HepG2 (cell line): ENCODE results near the gene GPX5. TPM values are rescaled to one million over a fixed set of nuclear protein-coding genes. Genes with fewer than 3 reads are reported as not detected.

Source experiments
- BORCS8-MEF2B ChIP-seq: sonication (generic); formaldehyde crosslinking; IDR thresholded peaks from 2 replicates; pipeline ENCODE4 v1.8.0; 2022; ENCODE audit warnings: mild to moderate bottlenecking, missing genetic modification reagents
- CC2D1A ChIP-seq: sonication (generic); formaldehyde crosslinking; IDR thresholded peaks from 2 replicates; pipeline ENCODE4 v1.8.1; 2023; ENCODE audit warnings: mild to moderate bottlenecking, missing genetic modification reagents
- CHD4 ChIP-seq: fragments of 200-600 bp; sonication (generic); IDR thresholded peaks from 2 replicates; pipeline ENCODE4 v1.7.0; 2017; ENCODE audit warnings: mild to moderate bottlenecking, low read length, borderline replicate concordance
- HNF1B ChIP-seq: sonication (generic); formaldehyde crosslinking; IDR thresholded peaks from 2 replicates; pipeline ENCODE4 v1.5.1; 2020; ENCODE audit warnings: mild to moderate bottlenecking, moderate library complexity, missing genetic modification reagents
- IKZF5 ChIP-seq: IDR thresholded peaks from 2 replicates; pipeline ENCODE4 v1.6.1; 2018; ENCODE audit warnings: missing genetic modification reagents, mild to moderate bottlenecking, missing compliant biosample characterization
- IRF2 ChIP-seq: IDR thresholded peaks from 2 replicates; pipeline ENCODE4 v1.6.1; 2018; ENCODE audit warnings: missing genetic modification reagents, missing compliant biosample characterization
- MBNL3 ChIP-seq: fragments of 250-450 bp; sonication (Bioruptor Pico); conservative IDR thresholded peaks from 2 replicates; pipeline ENCODE4 v1.8.0; 2022; ENCODE audit warnings: mild to moderate bottlenecking, inconsistent platforms
- MXI1 ChIP-seq: IDR thresholded peaks from 3 replicates; pipeline ENCODE4 v1.6.1; 2012; ENCODE audit warnings: low read depth, low read length, inconsistent platforms, borderline replicate concordance
- PITX1 ChIP-seq: sonication (generic); formaldehyde crosslinking; IDR thresholded peaks from 2 replicates; pipeline ENCODE4 v1.5.1; 2020; ENCODE audit warnings: mild to moderate bottlenecking, missing genetic modification reagents
- SALL1 ChIP-seq: sonication (generic); formaldehyde crosslinking; IDR thresholded peaks from 2 replicates; pipeline ENCODE4 v1.8.0; 2022; ENCODE audit warnings: mild to moderate bottlenecking, missing genetic modification reagents
- SP5 ChIP-seq: IDR thresholded peaks from 2 replicates; pipeline ENCODE4 v1.6.1; 2016; ENCODE audit warnings: low read depth, borderline replicate concordance
- STAG1 ChIP-seq: sonication (generic); formaldehyde crosslinking; IDR thresholded peaks from 2 replicates; pipeline ENCODE4 v1.4.0; 2020; ENCODE audit warnings: missing genetic modification reagents
- TFDP2 ChIP-seq: sonication (generic); formaldehyde crosslinking; IDR thresholded peaks from 2 replicates; pipeline ENCODE4 v1.4.0; 2020; ENCODE audit warnings: missing genetic modification reagents
- ZNF138 ChIP-seq: sonication (generic); formaldehyde crosslinking; IDR thresholded peaks from 2 replicates; pipeline ENCODE4 v1.5.0; 2020; ENCODE audit warnings: mild to moderate bottlenecking, low read depth, missing genetic modification reagents
- ZNF337 ChIP-seq: sonication (generic); formaldehyde crosslinking; IDR thresholded peaks from 2 replicates; pipeline ENCODE4 v1.5.1; 2020; ENCODE audit warnings: missing genetic modification reagents, low read depth, mild to moderate bottlenecking, borderline replicate concordance
- ZNF34 ChIP-seq: sonication (generic); formaldehyde crosslinking; IDR thresholded peaks from 2 replicates; pipeline ENCODE4 v1.4.0; 2020; ENCODE audit warnings: mild to moderate bottlenecking, missing genetic modification reagents, borderline replicate concordance
- ZNF563 ChIP-seq: sonication (generic); formaldehyde crosslinking; IDR thresholded peaks from 2 replicates; pipeline ENCODE4 v1.8.0; 2022; ENCODE audit warnings: mild to moderate bottlenecking, moderate library complexity, missing genetic modification reagents
- ZNF614 ChIP-seq: IDR thresholded peaks from 2 replicates; pipeline ENCODE4 v1.6.1; 2018; ENCODE audit warnings: missing biosample characterization, missing genetic modification reagents, inconsistent platforms, borderline replicate concordance
- ZNF615 ChIP-seq: sonication (generic); formaldehyde crosslinking; IDR thresholded peaks from 2 replicates; pipeline ENCODE4 v1.5.0; 2020; ENCODE audit warnings: mild to moderate bottlenecking, missing genetic modification reagents, borderline replicate concordance
- ZNF850 ChIP-seq: sonication (generic); formaldehyde crosslinking; conservative IDR thresholded peaks from 2 replicates; pipeline ENCODE4 v1.9.0; 2021; ENCODE audit warnings: mild to moderate bottlenecking, missing genetic modification reagents
- ZNF878 ChIP-seq: sonication (generic); formaldehyde crosslinking; IDR thresholded peaks from 2 replicates; pipeline ENCODE4 v1.8.1; 2023; ENCODE audit warnings: mild to moderate bottlenecking, missing genetic modification reagents, moderate library complexity
- ZXDC ChIP-seq: sonication (generic); formaldehyde crosslinking; IDR thresholded peaks from 2 replicates; pipeline ENCODE4 v1.5.0; 2020; ENCODE audit warnings: mild to moderate bottlenecking, missing genetic modification reagents
- polyA plus RNA-seq, 8 experiments: library from polyadenylated mRNA; depleted of rRNA in 3 of 8; stranded (reverse) in 7 of 8; unstranded in 1 of 8; fragments of >200 nt; fragmentation: Illumina TruSeq in 4 of 8; extraction: Trizol in 4 of 8; gene quantifications; 2 replicates each; pipeline versions ENCODE4 v1.2.1 to v1.2.3, GENCODE V29; 2011 to 2016; ENCODE audit warnings: low read depth in 4 of 8, missing spikeins in 1 of 8, mixed read lengths in 1 of 8; ENCODE audit not compliant: insufficient read depth in 1 of 8
- total RNA-seq, 5 experiments: library from RNA; depleted of rRNA; stranded (reverse); fragments of >200 nt; fragmentation: Illumina TruSeq; extraction: Trizol; gene quantifications; 2 replicates each; pipeline ENCODE4 v1.2.3, GENCODE V29; 2016; ENCODE audit warnings: low read depth in 1 of 5

GPX5 gene
- total and polyA plus RNA-seq, 2 of the 13 experiments (the other 11 are each of a cell fraction or from before 2014, with no cell fraction given): not detected

DNA sequence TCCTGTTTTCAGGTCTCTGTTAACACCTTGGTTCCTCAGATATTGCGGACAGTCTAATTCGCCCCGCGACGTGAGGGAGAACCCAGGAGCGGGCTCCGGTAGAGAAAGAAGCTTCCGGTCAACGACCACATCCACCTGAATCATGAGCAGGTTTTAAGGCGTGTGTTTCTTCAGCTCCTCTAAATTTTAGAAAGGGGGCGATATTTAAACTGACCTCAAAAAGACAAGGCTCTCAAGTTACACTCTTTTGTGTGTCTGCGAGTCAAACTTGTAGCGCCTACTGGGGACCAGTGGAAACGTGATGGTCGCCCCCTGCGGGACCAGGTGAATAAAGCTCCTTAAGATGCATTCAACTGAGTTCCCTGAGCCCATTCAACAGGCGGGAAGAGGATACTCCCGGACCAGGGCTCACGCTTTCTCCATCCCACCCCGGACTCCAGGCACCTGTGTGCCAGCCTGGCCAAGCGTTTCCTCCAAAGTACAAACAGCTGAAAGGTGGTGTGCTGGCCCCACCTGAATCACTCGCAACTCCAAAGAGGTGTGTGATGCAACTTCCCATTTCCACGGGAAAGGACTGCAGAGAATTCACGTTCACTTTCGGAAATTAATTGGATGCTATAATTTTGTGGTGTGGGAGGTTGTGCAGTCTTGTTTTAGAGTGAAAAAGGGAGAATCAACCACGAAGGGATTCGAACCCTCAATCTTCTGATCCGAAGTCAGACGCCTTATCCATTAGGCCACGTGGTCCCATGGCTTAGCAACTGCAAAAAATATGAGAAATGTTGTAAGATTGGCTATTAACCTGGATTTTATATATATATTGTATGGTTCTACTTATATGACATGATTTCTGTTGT lies 17.0 kb downstream of the GPX5 start (continued):
- TF ChIP-seq PITX1 (CRISPR knock-in tag) (0 out of 2 replicates have a peak, but pooled peaks have one; percentile 59), SALL1 (CRISPR knock-in tag) (peak; percentile 68), MXI1 (peak; percentile 57; the same call in 1 of the 3 replicates), STAG1 (CRISPR knock-in tag) (peak; percentile 60), TFDP2 (CRISPR knock-in tag) (0 out of 2 replicates have a peak, but pooled peaks have one; percentile 32), ZNF138 (0 out of 2 replicates have a peak, but pooled peaks have one; percentile 58), ZXDC (CRISPR knock-in tag) (0 out of 2 replicates have a peak, but pooled peaks have one; percentile 30), HNF1B (CRISPR knock-in tag) (peak; percentile 48; the same call in 1 of the 2 replicates), IKZF5 (CRISPR knock-in tag) (peak; percentile 44; the same call in 1 of the 2 replicates), BORCS8-MEF2B (CRISPR knock-in tag) (peak; percentile 66; the same call in 1 of the 2 replicates), ZNF563 (CRISPR knock-in tag) (0 out of 2 replicates have a peak, but pooled peaks have one; percentile 61), SP5 (CRISPR knock-in tag) (0 out of 2 replicates have a peak, but pooled peaks have one; percentile 19), IRF2 (CRISPR knock-in tag) (peak; percentile 64; the same call in 1 of the 2 replicates), ZNF615 (CRISPR knock-in tag) (0 out of 2 replicates have a peak, but pooled peaks have one; percentile 69), ZNF614 (CRISPR knock-in tag) (peak; percentile 37; the same call in 1 of the 2 replicates), ZNF34 (CRISPR knock-in tag) (0 out of 2 replicates have a peak, but pooled peaks have one; percentile 56), ZNF850 (0 out of 2 replicates have a peak, but pooled peaks have one; percentile 42), CC2D1A (no peak), CHD4 (peak; percentile 96; the same call in 1 of the 2 replicates), MBNL3 (CRISPR knock-in tag) (peak; percentile 85; the same call in 1 of the 2 replicates), ZNF337 (CRISPR knock-in tag) (0 out of 2 replicates have a peak, but pooled peaks have one; percentile 27), ZNF878 (CRISPR knock-in tag) (0 out of 2 replicates have a peak, but pooled peaks have one; percentile 50)
